Lower lobe of right lung (tissue), 2 donors: ENCODE measurements around the gene RFTN1. TPM values are rescaled to one million over a fixed set of nuclear protein-coding genes. Genes with fewer than 3 reads are reported as not detected.

ENCODE experiments used
- ATAC-seq, 2 donors: fragments of 200-7000 bp; cut with Tn5 transposase; one replicate each; pipeline ENCODE4 v1.9.1; 2020 to 2022; ENCODE audit warnings: mild to moderate bottlenecking in 2 of 2, moderate library complexity in 2 of 2
- DNase-seq: peaks from one replicate; pipeline ENCODE4 v3.0.0-alpha.2; 2020
- H3K27ac ChIP-seq: fragments of 200-600 bp; one replicate; pipeline ENCODE4 v1.8.0; 2022
- H3K27me3 ChIP-seq: fragments of 200-600 bp; one replicate; pipeline ENCODE4 v1.8.0; 2022; ENCODE audit warnings: low read depth
- H3K36me3 ChIP-seq: fragments of 200-600 bp; one replicate; pipeline ENCODE4 v1.8.0; 2022; ENCODE audit warnings: mild to moderate bottlenecking
- H3K4me1 ChIP-seq: fragments of 200-600 bp; one replicate; pipeline ENCODE4 v1.8.0; 2022
- H3K4me3 ChIP-seq: fragments of 200-600 bp; one replicate; pipeline ENCODE4 v1.8.0; 2022; ENCODE audit warnings: mild to moderate bottlenecking
- H3K9me3 ChIP-seq: fragments of 200-600 bp; one replicate; pipeline ENCODE4 v1.8.0; 2022
- CTCF ChIP-seq: fragments of 200-600 bp; IDR thresholded peaks from one replicate; pipeline ENCODE4 v1.8.0; 2022; ENCODE audit warnings: antibody characterized with exemption, mild to moderate bottlenecking
- intact Hi-C: fragments of 100-400 bp; cut with DNase I; formaldehyde crosslinking; loops from one replicate; pipeline ENCODE4 v1.11.0; 2022
- total RNA-seq: library from RNA; stranded (reverse); fragmentation: NEBNext Ultra II Directional; extraction: Animal tissue kit (Norgen Biotek cat#: 25700); gene quantifications from one replicate; pipeline ENCODE4 v1.2.1, GENCODE V29; 2021
- donor health status: DM: no; HTN: yes; CAD: no; lungs with severe emphysema.

RFTN1 gene
- total RNA-seq, 1 donor from 2014 or later = 58.2 TPM

- Histone ChIP-seq H3K27ac (no peak overlapping the region), H3K36me3 (no peaks in the 10 kb centered on the region), H3K4me3 (no peak overlapping the region), H3K4me1 (no peaks in the 10 kb centered on the region), H3K9me3 (no peaks in the 10 kb centered on the region), H3K27me3 (no peaks in the 10 kb centered on the region)
- ATAC-seq (no peak), DNase-seq (no peak)
- intact Hi-C loops = no loop called here
- TF ChIP-seq CTCF = no peak
Measured at GRCh38 chr3:16536344-16536663, 22.8 kb upstream of the RFTN1 start.

- Histone ChIP-seq H3K36me3 (no peaks in the 10 kb centered on the region), H3K4me1 (no peaks in the 10 kb centered on the region), H3K27ac (no peak overlapping the region), H3K9me3 (no peaks in the 10 kb centered on the region), H3K27me3 (no peaks in the 10 kb centered on the region), H3K4me3 (no peak overlapping the region)
- intact Hi-C loops = no loop called here
- no peak for TF ChIP-seq CTCF
- no peak for ATAC-seq
- no peak for DNase-seq
Measured at GRCh38 chr3:16534640-16535262, 21.3 kb upstream of the RFTN1 start.

GRCh38 chr3:16533928-16534574 lies 20.6 kb upstream of the RFTN1 start:
- TF ChIP-seq CTCF = no peak
- no peak overlapping the region for H3K27ac ChIP-seq
- H3K4me1 ChIP-seq = no peaks in the 10 kb centered on the region
- DNase-seq (no peak), ATAC-seq (no peak)
- no peak overlapping the region for H3K4me3 ChIP-seq
- H3K36me3 ChIP-seq = no peaks in the 10 kb centered on the region
- intact Hi-C loops = no loop called here
- H3K27me3 ChIP-seq = no peaks in the 10 kb centered on the region
- no peaks in the 10 kb centered on the region for H3K9me3 ChIP-seq

GRCh38 chr3:16529264-16529663 lies 15.8 kb upstream of the RFTN1 start:
- ATAC-seq = no peak
- H3K9me3 ChIP-seq = no peaks in the 10 kb centered on the region
- no peaks in the 10 kb centered on the region for H3K36me3 ChIP-seq
- no peak overlapping the region for H3K27ac ChIP-seq
- no peaks in the 10 kb centered on the region for H3K4me1 ChIP-seq
- H3K4me3 ChIP-seq = no peak overlapping the region
- no peak for DNase-seq
- intact Hi-C loops = no loop called here
- TF ChIP-seq CTCF = no peak
- no peaks in the 10 kb centered on the region for H3K27me3 ChIP-seq

GRCh38 chr3:16528581-16528993 lies 15.1 kb upstream of the RFTN1 start:
- DNase-seq = no peak
- intact Hi-C loops = no loop called here
- Histone ChIP-seq H3K36me3 (no peaks in the 10 kb centered on the region), H3K9me3 (no peaks in the 10 kb centered on the region), H3K4me1 (no peaks in the 10 kb centered on the region), H3K27me3 (no peaks in the 10 kb centered on the region), H3K4me3 (no peak overlapping the region), H3K27ac (no peak overlapping the region)
- no peak for TF ChIP-seq CTCF
- ATAC-seq = no peak
